Measurements from ENCODE around the gene WWOX. TPM values are rescaled to one million over a fixed set of nuclear protein-coding genes. Genes with fewer than 3 reads are reported as not detected.
A peak's percentile ranks its signal among the peaks of the same experiment; 100 is the strongest.

Gene WWOX
- total and polyA plus RNA-seq, 2 of the 13 experiments (the other 11 are each of a cell fraction or from before 2014, with no cell fraction given), result 9.1 to 37.4 TPM

DNA sequence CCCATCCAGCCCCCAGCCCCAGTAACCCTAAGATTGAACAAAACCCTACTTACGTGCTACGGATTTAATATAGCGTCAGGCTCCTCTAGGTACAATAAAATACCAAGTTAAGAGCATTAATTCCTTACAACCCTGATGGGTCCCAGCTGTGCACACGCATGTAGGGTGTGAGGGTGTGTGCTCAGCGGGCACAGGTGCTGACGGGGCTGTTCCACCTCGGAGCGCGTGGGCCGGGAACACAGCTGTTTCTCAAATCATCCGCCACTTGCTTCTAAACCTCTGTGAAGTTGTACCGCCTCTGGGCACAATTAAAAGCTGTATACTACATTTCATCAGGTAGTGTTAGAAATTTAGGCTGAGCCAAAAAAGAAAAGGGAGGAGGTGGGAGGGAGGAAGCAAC, 1022.5 kb downstream of the WWOX start:
- no peak for TF ChIP-seq MBD4 (IDR thresholded peaks at IDR 0.05; ENCODE audit: borderline replicate concordance, low read length)
- TF ChIP-seq ZNF296 (CRISPR knock-in tag; conservative IDR thresholded peaks at IDR 0.05), result no peak
- DNase-seq (ENCODE audit: low spot score) (no peak), ATAC-seq (no peak), FAIRE-seq (no peak)
- no peaks in the 10 kb centered on the region for H3K4me1 ChIP-seq (ENCODE audit: insufficient read depth, low read length)
- no peaks in the 10 kb centered on the region for H3K79me2 ChIP-seq (ENCODE audit: insufficient read depth, low read length)
- intact Hi-C loops (cut with micrococcal nuclease; ENCODE audit: unreplicated experiment) (no loop called here), in situ Hi-C loops (cut with HindIII; ENCODE audit: extremely low pct_ligation_motif_present, low pct_unique_long_range_greater_than_20kb) (no loop called here)
- H3K9me3 ChIP-seq (ENCODE audit: low read length), result no peaks in the 10 kb centered on the region
- H2AFZ ChIP-seq (ENCODE audit: low read length), result no peak overlapping the region
- H3K36me3 ChIP-seq (replicated peaks in 1 of 2; ENCODE audit: control insufficient read depth in 1 of 2, insufficient read depth in 2 of 2, low read length in 2 of 2), result no peaks in the 10 kb centered on the region
- BruUV-seq (replicated peaks), result no TSS peak
- no peak overlapping the region for H3K27ac ChIP-seq (ENCODE audit: extremely low read length, insufficient read depth, low read length)
- 80% methylated on average over 12 of the region's 12 CpGs for WGBS (ENCODE audit: low lambda C conversion rate)
- no peak overlapping the region for H3K4me3 ChIP-seq (replicated peaks in 1 of 3; ENCODE audit: insufficient read depth in 1 of 3, low read depth in 2 of 3, low read length in 3 of 3)
- CTCF ChIA-PET (ENCODE audit: low intra/inter-chr PET ratio, low total read pairs), result no interaction called here
- no peaks in the 10 kb centered on the region for H3K27me3 ChIP-seq (ENCODE audit: control insufficient read depth in 1 of 2, insufficient read depth in 2 of 2, low read length in 2 of 2)
- H4K20me1 ChIP-seq (ENCODE audit: insufficient read depth, low read length), result no peaks in the 10 kb centered on the region
- no peak overlapping the region for H3K9ac ChIP-seq (ENCODE audit: insufficient read depth, low read depth, low read length)
- no peak overlapping the region for H3K4me2 ChIP-seq (ENCODE audit: low read depth, low read length)
- POLR2A ChIA-PET, result no interaction called here

- Histone ChIP-seq H4K20me1 (ENCODE audit: insufficient read depth, low read length) (no peaks in the 10 kb centered on the region), H3K36me3 (replicated peaks in 1 of 2; ENCODE audit: control insufficient read depth in 1 of 2, insufficient read depth in 2 of 2, low read length in 2 of 2) (no peaks in the 10 kb centered on the region), H3K4me1 (ENCODE audit: insufficient read depth, low read length) (no peaks in the 10 kb centered on the region), H3K27me3 (ENCODE audit: control insufficient read depth in 1 of 2, insufficient read depth in 2 of 2, low read length in 2 of 2) (no peaks in the 10 kb centered on the region), H2AFZ (ENCODE audit: low read length) (no peak overlapping the region), H3K27ac (ENCODE audit: extremely low read length, insufficient read depth, low read length) (no peak overlapping the region), H3K79me2 (ENCODE audit: insufficient read depth, low read length) (no peaks in the 10 kb centered on the region), H3K9ac (ENCODE audit: insufficient read depth, low read depth, low read length) (no peak overlapping the region), H3K4me3 (replicated peaks in 1 of 3; ENCODE audit: insufficient read depth in 1 of 3, low read depth in 2 of 3, low read length in 3 of 3) (no peak overlapping the region), H3K4me2 (ENCODE audit: low read depth, low read length) (no peak overlapping the region), H3K9me3 (ENCODE audit: low read length) (no peaks in the 10 kb centered on the region)
- FAIRE-seq (no peak), DNase-seq (ENCODE audit: low spot score) (no peak), ATAC-seq (no peak)
- ChIA-PET CTCF (ENCODE audit: low intra/inter-chr PET ratio, low total read pairs) (no interaction called here), POLR2A (no interaction called here)
- TF ChIP-seq JUNB (CRISPR knock-in tag; IDR thresholded peaks at IDR 0.05; ENCODE audit: borderline replicate concordance), result no peak
- peak; percentile 25; the same call in 1 of the 2 replicates for TF ChIP-seq ZBTB40 (IDR thresholded peaks at IDR 0.05)
- TF ChIP-seq ZBTB40 (CRISPR knock-in tag; IDR thresholded peaks at IDR 0.05), result no peak
- TF ChIP-seq ZEB1 (IDR thresholded peaks at IDR 0.05; ENCODE audit: insufficient replicate concordance, low read depth), result no peak
- no peak for TF ChIP-seq IRF2 (CRISPR knock-in tag; IDR thresholded peaks at IDR 0.05)
- TF ChIP-seq RXRB (CRISPR knock-in tag; IDR thresholded peaks at IDR 0.05; ENCODE audit: borderline replicate concordance), result no peak
- TF ChIP-seq PPARG (CRISPR knock-in tag; conservative IDR thresholded peaks at IDR 0.05), result no peak
- BruUV-seq (replicated peaks), result no TSS peak
- 66% methylated on average over 8 of the region's 8 CpGs for WGBS (ENCODE audit: low lambda C conversion rate)
- intact Hi-C loops (cut with micrococcal nuclease; ENCODE audit: unreplicated experiment), result no loop called here
- in situ Hi-C loops (cut with HindIII; ENCODE audit: extremely low pct_ligation_motif_present, low pct_unique_long_range_greater_than_20kb), result no loop called here
Observed at GRCh38 chr16:79122343-79122742, 1022.9 kb downstream of the WWOX start.
